HFF-Myc (cell line): ENCODE measurements around the gene NPC1.

Experiments used
- DNase-seq: peaks from one replicate; pipeline ENCODE4 v3.0.0-alpha.2; 2011; ENCODE audit warnings: low read depth; ENCODE audit errors: extremely low read depth
- H3K4me3 ChIP-seq: replicated peaks from 2 replicates; pipeline ENCODE4 v1.5.1; 2011; ENCODE audit warnings: low read depth, mild to moderate bottlenecking, control low read depth, low read length
- TF ChIP-seq, protein P1 (sequence below): IDR thresholded peaks from 2 replicates; pipeline ENCODE4 v1.5.1; 2012; ENCODE audit warnings: mild to moderate bottlenecking, low read depth, low read length, control low read depth; ENCODE audit errors: missing control alignments

NPC1 gene

DNA sequence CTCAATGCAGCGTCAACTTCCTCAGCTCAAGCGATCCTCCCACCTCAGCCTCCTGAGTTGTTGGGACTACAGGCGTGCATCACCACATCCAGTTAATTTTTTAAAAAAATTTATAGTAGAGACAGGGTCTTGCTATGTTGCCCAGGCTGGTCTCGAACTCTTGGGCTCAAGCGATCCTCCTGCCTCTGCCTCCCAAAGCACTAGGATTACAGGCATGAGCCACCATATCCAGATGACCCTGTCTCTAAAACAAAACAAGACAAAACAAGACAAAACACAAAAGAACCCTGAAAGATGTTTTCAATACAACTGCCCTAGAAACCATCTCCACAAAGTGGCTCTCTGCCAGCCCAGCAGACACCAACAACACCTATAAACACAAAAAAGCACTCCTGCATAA is 45.0 kb upstream of the NPC1 start:
- TF ChIP-seq, protein P1, sequence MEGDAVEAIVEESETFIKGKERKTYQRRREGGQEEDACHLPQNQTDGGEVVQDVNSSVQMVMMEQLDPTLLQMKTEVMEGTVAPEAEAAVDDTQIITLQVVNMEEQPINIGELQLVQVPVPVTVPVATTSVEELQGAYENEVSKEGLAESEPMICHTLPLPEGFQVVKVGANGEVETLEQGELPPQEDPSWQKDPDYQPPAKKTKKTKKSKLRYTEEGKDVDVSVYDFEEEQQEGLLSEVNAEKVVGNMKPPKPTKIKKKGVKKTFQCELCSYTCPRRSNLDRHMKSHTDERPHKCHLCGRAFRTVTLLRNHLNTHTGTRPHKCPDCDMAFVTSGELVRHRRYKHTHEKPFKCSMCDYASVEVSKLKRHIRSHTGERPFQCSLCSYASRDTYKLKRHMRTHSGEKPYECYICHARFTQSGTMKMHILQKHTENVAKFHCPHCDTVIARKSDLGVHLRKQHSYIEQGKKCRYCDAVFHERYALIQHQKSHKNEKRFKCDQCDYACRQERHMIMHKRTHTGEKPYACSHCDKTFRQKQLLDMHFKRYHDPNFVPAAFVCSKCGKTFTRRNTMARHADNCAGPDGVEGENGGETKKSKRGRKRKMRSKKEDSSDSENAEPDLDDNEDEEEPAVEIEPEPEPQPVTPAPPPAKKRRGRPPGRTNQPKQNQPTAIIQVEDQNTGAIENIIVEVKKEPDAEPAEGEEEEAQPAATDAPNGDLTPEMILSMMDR: no peak
- no peak for DNase-seq
- H3K4me3 ChIP-seq: no peak overlapping the region

DNA sequence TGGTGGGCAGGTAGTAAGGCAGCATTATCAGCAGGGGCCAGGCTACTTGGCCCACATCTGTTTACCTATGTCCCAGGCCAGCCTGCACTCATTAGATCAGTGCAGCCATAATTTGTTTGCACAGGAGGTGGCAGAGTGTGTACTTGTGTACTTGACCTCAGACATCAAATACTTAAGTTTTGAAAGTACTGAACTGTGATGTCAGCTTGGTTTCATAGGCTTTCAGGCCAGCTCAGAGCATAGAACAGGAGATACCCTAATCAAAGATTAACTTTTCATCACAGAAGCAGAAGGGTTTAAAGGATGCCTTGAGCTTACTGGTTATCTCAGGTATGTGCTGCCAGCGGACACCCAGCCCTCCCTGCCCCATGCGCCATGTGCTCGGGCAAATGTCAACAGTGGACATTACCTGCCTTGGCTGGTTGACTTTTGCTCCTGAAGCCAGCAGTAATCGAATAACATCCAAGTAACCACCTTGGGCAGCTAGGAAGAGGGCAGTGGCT is 43.2 kb upstream of the NPC1 start:
- DNase-seq: no peak
- no peak overlapping the region for H3K4me3 ChIP-seq
- TF ChIP-seq, protein P1: no peak

DNA sequence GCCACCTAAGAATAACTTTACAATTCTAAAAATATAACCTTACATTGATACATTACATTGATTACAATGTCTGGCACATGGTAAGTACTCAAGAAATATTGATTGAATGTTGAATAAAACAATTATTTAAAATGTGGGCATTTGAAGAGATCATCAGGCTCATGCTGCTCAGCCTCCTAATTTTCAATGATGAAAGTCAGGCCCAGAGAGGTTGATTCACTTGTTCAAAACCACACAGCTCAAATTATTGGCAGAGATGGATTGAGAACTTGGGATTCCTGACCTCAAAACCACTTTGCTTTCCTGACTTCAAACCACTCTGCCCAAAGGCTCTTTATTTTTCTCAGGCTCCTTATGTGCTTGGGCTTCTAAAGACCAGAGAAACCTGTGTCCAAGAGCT is 41.7 kb upstream of the NPC1 start:
- H3K4me3 ChIP-seq: no peak overlapping the region
- no peak for DNase-seq
- TF ChIP-seq, protein P1: no peak

- peak; percentile 84 for DNase-seq
- no peak overlapping the region for H3K4me3 ChIP-seq
- TF ChIP-seq, protein P1: no peak
These were observed 41.0 kb upstream of the NPC1 start for GRCh38 chr18:23627321-23627720.

GRCh38 chr18:23626451-23627279 is 40.4 kb upstream of the NPC1 start:
- no peak overlapping the region for H3K4me3 ChIP-seq
- peak; percentile 65 for DNase-seq
- TF ChIP-seq, protein P1: no peak

DNA sequence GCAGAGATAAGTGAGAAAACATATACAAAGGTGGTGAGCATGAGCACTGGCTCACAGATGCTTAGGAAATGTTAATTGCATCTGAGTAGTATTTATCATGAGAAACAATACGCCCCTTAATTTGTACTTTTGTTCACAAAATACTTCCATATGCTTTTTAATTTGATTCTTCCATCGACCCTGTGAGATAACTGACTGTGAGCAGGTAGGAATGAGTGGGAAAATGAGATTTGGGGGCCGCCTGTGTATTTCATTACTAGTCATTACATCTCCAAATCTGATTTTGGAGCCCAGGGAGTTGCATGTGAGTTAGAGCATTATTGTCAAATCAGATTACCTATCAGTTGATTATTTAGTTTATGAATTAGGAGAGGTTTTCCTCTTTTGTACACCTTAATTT is 36.7 kb upstream of the NPC1 start:
- H3K4me3 ChIP-seq: no peak overlapping the region
- TF ChIP-seq, protein P1: no peak
- DNase-seq: no peak
